Measurements from ENCODE around the gene MESP2. TPM values are rescaled to one million over a fixed set of nuclear protein-coding genes. Genes with fewer than 3 reads are reported as not detected.

MESP2 gene
- total and polyA plus RNA-seq, 2 of the 13 experiments (the other 11 are each of a cell fraction or from before 2014, with no cell fraction given) = not detected

GRCh38 chr15:89777073-89777751, 1.1 kb downstream of the MESP2 start:
- Histone ChIP-seq H3K4me2 (ENCODE audit: low read depth, low read length) (no peak overlapping the region), H3K36me3 (replicated peaks in 1 of 2; ENCODE audit: control insufficient read depth in 1 of 2, insufficient read depth in 2 of 2, low read length in 2 of 2) (no peaks in the 10 kb centered on the region), H2AFZ (ENCODE audit: low read length) (no peak overlapping the region), H3K4me1 (ENCODE audit: insufficient read depth, low read length) (peaks cover 47% of the 10 kb centered on the region), H3K4me3 (replicated peaks in 1 of 3; ENCODE audit: insufficient read depth in 1 of 3, low read depth in 2 of 3, low read length in 3 of 3) (no peak overlapping the region), H3K79me2 (ENCODE audit: insufficient read depth, low read length) (no peaks in the 10 kb centered on the region), H3K9ac (ENCODE audit: insufficient read depth, low read depth, low read length) (no peak overlapping the region), H4K20me1 (ENCODE audit: insufficient read depth, low read length) (no peaks in the 10 kb centered on the region), H3K27me3 (ENCODE audit: control insufficient read depth in 1 of 2, insufficient read depth in 2 of 2, low read length in 2 of 2) (peaks cover 2 to 8% of the 10 kb centered on the region in 2 experiments; a peak in 3 of 5 replicates), H3K9me3 (ENCODE audit: low read length) (no peaks in the 10 kb centered on the region), H3K27ac (ENCODE audit: extremely low read length, insufficient read depth, low read length) (no peak overlapping the region)
- no peak for FAIRE-seq
- 80% methylated on average over 25 of the region's 25 CpGs for WGBS (ENCODE audit: low lambda C conversion rate)
- intact Hi-C loops (cut with micrococcal nuclease; ENCODE audit: unreplicated experiment) = no loop called here
- ChIA-PET CTCF (ENCODE audit: low intra/inter-chr PET ratio, low total read pairs) (no interaction called here), POLR2A (no interaction called here)
- in situ Hi-C loops (cut with HindIII; ENCODE audit: extremely low pct_ligation_motif_present, low pct_unique_long_range_greater_than_20kb) = no loop called here
- no TSS peak for BruUV-seq (replicated peaks)
- DNase-seq (ENCODE audit: low spot score) = no peak
- ATAC-seq = no peak
- TF ChIP-seq ZBTB40 (IDR thresholded peaks at IDR 0.05) (no peak), ZBTB40 (CRISPR knock-in tag; IDR thresholded peaks at IDR 0.05) (no peak), MAFK (conservative IDR thresholded peaks at IDR 0.05 in 1 of 2, IDR thresholded peaks at IDR 0.05 in 1 of 2; ENCODE audit: low read length in 2 of 2) (no peak), MAF1 (CRISPR knock-in tag; IDR thresholded peaks at IDR 0.05; ENCODE audit: borderline replicate concordance) (no peak), ZBTB4 (CRISPR knock-in tag; IDR thresholded peaks at IDR 0.05; ENCODE audit: borderline replicate concordance) (no peak), SPEN (CRISPR knock-in tag; IDR thresholded peaks at IDR 0.05; ENCODE audit: low read depth) (no peak), FOXP1 (IDR thresholded peaks at IDR 0.05) (no peak), FOXP1 (CRISPR knock-in tag; IDR thresholded peaks at IDR 0.05) (no peak), ZNF766 (CRISPR knock-in tag; IDR thresholded peaks at IDR 0.05; ENCODE audit: borderline replicate concordance) (no peak), HNRNPH1 (optimal IDR thresholded peaks at IDR 0.05; ENCODE audit: low read depth, low read length) (no peak), PCBP1 (IDR thresholded peaks at IDR 0.05; ENCODE audit: borderline replicate concordance, low read depth, low read length) (no peak), NFE2L2 (IDR thresholded peaks at IDR 0.05; ENCODE audit: low read length) (no peak), SP1 (IDR thresholded peaks at IDR 0.05) (no peak), SP1 (CRISPR knock-in tag; IDR thresholded peaks at IDR 0.05) (no peak)
